GM23338 (cell line): ENCODE data around the gene RFK. TPM values are rescaled to one million over a fixed set of nuclear protein-coding genes. Genes with fewer than 3 reads are reported as not detected.
"Not testable (repeated sequence)": the region's sequence is repeated elsewhere in the genome, so short reads cannot be mapped to it uniquely, and the experiment has no call there.

Experiments
- ATAC-seq: fragments of 200-7000 bp; cut with Tn5 transposase; 3 replicates; pipeline ENCODE4 v1.9.1; 2020
- DNase-seq: peaks from one replicate; pipeline ENCODE4 v3.0.0-alpha.2; 2015; ENCODE audit warnings: low spot score
- H2AFZ ChIP-seq: fragments of 200-600 bp; sonication (generic); 2 replicates; pipeline ENCODE4 v1.8.0; 2016; ENCODE audit warnings: antibody characterized with exemption, mild to moderate bottlenecking, moderate library complexity
- H3F3A ChIP-seq: fragments of 200-600 bp; sonication (generic); replicated peaks from 2 replicates; pipeline ENCODE4 v1.8.0; 2017; ENCODE audit warnings: antibody characterized with exemption, mixed run types, low read depth
- H3K27ac ChIP-seq: fragments of 200-600 bp; sonication (generic); 2 replicates; pipeline ENCODE4 v1.6.1; 2016; ENCODE audit warnings: low read depth
- H3K27me3 ChIP-seq: fragments of 200-600 bp; sonication (generic); 2 replicates; pipeline ENCODE4 v1.8.0; 2016; ENCODE audit warnings: mild to moderate bottlenecking, mixed run types, moderate library complexity; ENCODE audit not compliant: insufficient read depth
- H3K36me3 ChIP-seq: fragments of 200-600 bp; sonication (generic); 2 replicates; pipeline ENCODE4 v1.8.0; 2016; ENCODE audit warnings: mild to moderate bottlenecking; ENCODE audit not compliant: insufficient read depth
- H3K4me1 ChIP-seq: fragments of 200-600 bp; sonication (generic); 2 replicates; pipeline ENCODE4 v1.8.0; 2016; ENCODE audit warnings: mild to moderate bottlenecking, moderate library complexity; ENCODE audit not compliant: insufficient read depth
- H3K4me2 ChIP-seq: fragments of 200-600 bp; sonication (generic); 2 replicates; pipeline ENCODE4 v1.7.1; 2017; ENCODE audit warnings: mixed run types
- H3K4me3 ChIP-seq: fragments of 200-600 bp; sonication (generic); 2 replicates; pipeline ENCODE4 v1.6.1; 2016; ENCODE audit warnings: mixed run types
- H3K79me2 ChIP-seq: fragments of 200-600 bp; sonication (generic); replicated peaks from 2 replicates; pipeline ENCODE4 v1.8.0; 2017; ENCODE audit warnings: mild to moderate bottlenecking; ENCODE audit not compliant: insufficient read depth
- H3K9me2 ChIP-seq: fragments of 200-600 bp; sonication (generic); 2 replicates; pipeline ENCODE4 v1.8.0; 2017; ENCODE audit not compliant: insufficient read depth
- H4K20me1 ChIP-seq: fragments of 200-600 bp; sonication (generic); replicated peaks from 2 replicates; pipeline ENCODE4 v1.8.0; 2017; ENCODE audit warnings: mild to moderate bottlenecking; ENCODE audit not compliant: insufficient read depth
- H3K27ac Mint-ChIP-seq: 2 replicates; pipeline ENCODE4 v1.8.0; 2020; ENCODE audit warnings: inconsistent platforms, mild to moderate bottlenecking, moderate library complexity, mixed read lengths
- H3K27me3 Mint-ChIP-seq: 3 replicates; pipeline ENCODE4 v1.8.0; 2022; ENCODE audit warnings: low read depth, mild to moderate bottlenecking, moderate library complexity, mixed read lengths, inconsistent platforms; ENCODE audit not compliant: insufficient read depth, poor library complexity
- H3K36me3 Mint-ChIP-seq: 3 replicates; pipeline ENCODE4 v1.8.0; 2021; ENCODE audit warnings: low read depth, mild to moderate bottlenecking, inconsistent platforms, moderate library complexity, mixed read lengths
- H3K4me1 Mint-ChIP-seq: 3 replicates; pipeline ENCODE4 v1.8.0; 2020; ENCODE audit warnings: mild to moderate bottlenecking, inconsistent platforms, mixed read lengths
- H3K4me3 Mint-ChIP-seq: 3 replicates; pipeline ENCODE4 v1.8.0; 2021; ENCODE audit warnings: moderate library complexity, mild to moderate bottlenecking, inconsistent platforms, mixed read lengths
- H3K9me3 Mint-ChIP-seq: 3 replicates; pipeline ENCODE4 v1.8.0; 2020; ENCODE audit warnings: moderate library complexity, mild to moderate bottlenecking, inconsistent platforms, mixed read lengths
- ETS1 ChIP-seq: IDR thresholded peaks from 2 replicates; pipeline ENCODE4 v1.6.1; 2016; ENCODE audit warnings: antibody characterized with exemption
- EZH2 ChIP-seq: fragments of 200-600 bp; sonication (generic); IDR thresholded peaks from one replicate; pipeline ENCODE4 v1.8.0; 2017; ENCODE audit warnings: antibody characterized with exemption, mild to moderate bottlenecking, low read depth; ENCODE audit not compliant: unreplicated experiment
- NANOG ChIP-seq: IDR thresholded peaks from 2 replicates; pipeline ENCODE4 v1.6.1; 2016; ENCODE audit warnings: antibody characterized with exemption, borderline replicate concordance
- REST ChIP-seq: IDR thresholded peaks from one replicate; pipeline ENCODE4 v1.6.1; 2018; ENCODE audit warnings: antibody characterized with exemption; ENCODE audit not compliant: unreplicated experiment
- polyA plus RNA-seq: library from polyadenylated mRNA; unstranded; fragments of >200 nt; fragmentation: Nextera tagmentation; extraction: Ambion mirVana; gene quantifications from 2 replicates; pipeline ENCODE4 v1.2.1, GENCODE V29; 2016
- total RNA-seq: library from RNA; depleted of rRNA; stranded (reverse); fragments of >200 nt; shearing (Covaris generic); gene quantifications from 2 replicates; pipeline ENCODE4 v1.2.3, GENCODE V29; 2014

The RFK gene
- total and polyA plus RNA-seq, 2 experiments from 2014 or later, result 15.2 to 15.4 TPM

- Histone ChIP-seq H3K27me3 (no peaks in the 10 kb centered on the region), H3K4me3 (no peak overlapping the region), H3K9me2 (no peaks in the 10 kb centered on the region; the same call in 1 of the 2 replicates), H3K4me1 (no peaks in the 10 kb centered on the region), H3K27ac (no peak overlapping the region), H2AFZ (no peak overlapping the region), H4K20me1 (no peaks in the 10 kb centered on the region), H3K79me2 (no peaks in the 10 kb centered on the region), H3F3A (no peaks in the 10 kb centered on the region), H3K36me3 (no peaks in the 10 kb centered on the region), H3K4me2 (no peak overlapping the region)
- ATAC-seq, result no peak
- no peak for TF ChIP-seq EZH2
- TF ChIP-seq NANOG, result no peak
- no peak for TF ChIP-seq ETS1
- no peak for TF ChIP-seq REST
- Mint-ChIP-seq H3K4me3 (no peak overlapping the region), H3K9me3 (peaks cover 18% of the 10 kb centered on the region), H3K27ac (no peak overlapping the region), H3K36me3 (peaks cover 12% of the 10 kb centered on the region), H3K4me1 (no peaks in the 10 kb centered on the region), H3K27me3 (no peaks in the 10 kb centered on the region)
- DNase-seq, result no peak
Measured at GRCh38 chr9:76438841-76439588, 44.8 kb upstream of the RFK start.

DNA sequence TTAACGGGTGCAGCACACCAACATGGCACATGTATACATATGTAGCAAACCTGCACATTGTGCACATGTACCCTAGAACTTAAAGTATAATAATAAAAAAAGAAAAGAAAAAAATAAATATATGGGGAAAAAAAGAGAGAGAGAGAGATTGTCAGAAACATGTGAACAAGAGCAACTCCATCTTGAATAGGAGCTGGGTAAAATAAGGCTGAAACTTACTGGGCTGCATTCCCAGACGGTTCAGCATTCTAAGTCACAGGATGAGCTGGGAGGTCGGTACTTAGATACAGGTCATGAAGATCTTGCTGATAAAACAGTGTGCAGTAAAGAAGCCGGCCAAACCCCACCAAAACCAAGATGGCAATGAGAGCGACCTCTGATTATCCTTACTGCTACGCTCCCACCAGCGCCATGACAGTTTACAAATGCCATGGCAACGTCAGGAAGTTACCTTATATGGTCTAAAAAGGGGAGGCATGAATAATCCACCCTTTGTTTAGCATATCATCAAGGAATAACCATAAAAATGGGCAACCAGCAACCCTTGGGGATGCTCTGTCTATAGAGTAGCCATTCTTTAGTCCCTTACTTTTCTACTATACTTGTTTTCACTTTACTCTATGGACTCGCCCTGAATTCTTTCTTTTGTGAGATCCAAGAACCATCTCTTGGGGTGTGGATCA, 42.9 kb upstream of the RFK start:
- H3K4me1 Mint-ChIP-seq, H3K27me3 Mint-ChIP-seq, H3K27me3 ChIP-seq, H3K36me3 Mint-ChIP-seq, H3F3A ChIP-seq, H3K79me2 ChIP-seq, H3K4me2 ChIP-seq, H3K27ac Mint-ChIP-seq, H4K20me1 ChIP-seq, H3K36me3 ChIP-seq, ATAC-seq, H2AFZ ChIP-seq, H3K9me3 Mint-ChIP-seq, DNase-seq, H3K4me1 ChIP-seq, H3K4me3 ChIP-seq, H3K27ac ChIP-seq, H3K9me2 ChIP-seq, H3K4me3 Mint-ChIP-seq: not testable (repeated sequence)

DNA sequence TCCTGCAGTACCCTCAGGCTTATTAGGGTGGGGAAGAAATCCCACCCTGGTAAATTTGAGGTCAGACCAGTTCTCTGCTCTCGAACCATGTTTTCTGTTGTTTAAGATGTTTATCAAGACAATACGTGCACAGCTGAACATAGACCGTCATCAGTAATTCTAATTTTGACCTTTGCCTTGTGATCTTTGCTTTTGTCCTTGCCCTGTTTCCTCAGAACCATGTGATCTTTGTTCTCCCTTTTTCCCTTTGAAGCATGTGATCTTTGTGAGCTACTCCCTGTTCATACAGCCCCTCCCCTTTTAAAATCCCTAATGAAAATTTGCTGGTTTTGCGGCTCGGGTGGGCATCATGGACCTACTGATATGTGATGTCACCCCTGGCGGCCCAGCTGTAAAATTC, 40.7 kb upstream of the RFK start:
- ATAC-seq, H3K27ac Mint-ChIP-seq, H2AFZ ChIP-seq, DNase-seq, H3K4me1 Mint-ChIP-seq, H3K27me3 Mint-ChIP-seq, H3K4me2 ChIP-seq, H3K36me3 Mint-ChIP-seq, H3K79me2 ChIP-seq, H3F3A ChIP-seq, H3K27ac ChIP-seq, H3K4me3 ChIP-seq, H3K4me1 ChIP-seq, H4K20me1 ChIP-seq, H3K36me3 ChIP-seq, H3K27me3 ChIP-seq, H3K9me3 Mint-ChIP-seq, H3K4me3 Mint-ChIP-seq, H3K9me2 ChIP-seq: not testable (repeated sequence)
